Right renal pelvis (tissue), 4 donors: ENCODE measurements around the gene TLCD1. TPM values are rescaled to one million over a fixed set of nuclear protein-coding genes. Genes with fewer than 3 reads are reported as not detected.

Source experiments
- DNase-seq, 4 donors: peaks; one replicate each; pipeline ENCODE4 v3.0.0-alpha.2; 2013; ENCODE audit warnings: low read depth in 4 of 4, low spot score in 3 of 4, missing footprints in 1 of 4
- polyA plus RNA-seq, 4 donors: library from polyadenylated mRNA; unstranded; fragments of 120-200 nt; gene quantifications; one replicate each; pipeline ENCODE4 v1.2.1, GENCODE V29; 2013; ENCODE audit not compliant: insufficient read length in 4 of 4

The TLCD1 gene
- polyA plus RNA-seq, 4 donors = 17.9 to 20.9 (median 18.8) TPM

- peak; percentile 84 to 87 (median 85) for DNase-seq
Observed at GRCh38 chr17:28717578-28718332, 8.3 kb downstream of the TLCD1 start, which contains the start of gene RAB34. TSS of gene RAB34 (minus strand) at chr17:28717868. CDS start at chr17:28717266, 602 bp downstream.

- DNase-seq = no peak
Observed at GRCh38 chr17:28716740-28717577, 9.1 kb downstream of the TLCD1 start.

DNA sequence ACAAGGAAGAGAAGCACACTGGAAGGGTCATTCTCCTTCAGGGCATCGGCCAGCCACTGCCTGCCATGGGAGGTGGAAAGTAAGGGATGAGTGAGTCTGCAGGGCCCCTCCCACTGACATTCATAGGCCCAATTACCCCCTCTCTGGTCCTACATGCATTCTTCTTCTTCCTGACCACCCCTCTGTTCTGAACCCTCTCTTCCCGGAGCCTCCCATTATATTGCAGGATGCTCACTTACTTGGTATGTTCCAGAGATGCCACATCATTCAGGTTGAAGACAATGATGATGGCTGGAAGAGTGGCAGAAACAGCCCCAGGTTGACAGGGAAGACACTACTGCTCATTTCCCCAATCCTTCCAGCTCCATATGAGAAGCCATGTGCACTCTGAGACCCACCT is 10.8 kb downstream of the TLCD1 start:
- no peak for DNase-seq

DNA sequence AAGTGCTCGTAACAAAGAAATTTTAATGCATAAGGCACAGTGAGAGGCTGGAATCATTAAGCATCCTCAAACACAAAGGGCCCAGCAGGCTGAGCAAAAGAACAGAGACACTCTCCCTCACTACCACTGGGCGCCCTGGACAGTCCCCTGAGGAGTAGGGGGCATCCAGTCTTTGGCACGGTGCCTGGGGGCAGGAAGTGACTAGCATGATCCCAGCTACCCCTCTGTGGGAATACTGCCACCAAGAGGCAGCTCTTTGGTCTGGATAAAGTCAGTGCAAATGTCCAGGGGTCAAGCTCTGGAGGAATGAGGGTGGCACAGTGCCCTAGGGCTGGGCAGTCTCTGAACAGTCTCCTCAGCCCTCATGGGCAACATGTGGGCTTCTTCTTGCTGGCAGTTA is 11.8 kb downstream of the TLCD1 start:
- no peak for DNase-seq

GRCh38 chr17:28712705-28713415 is 13.2 kb downstream of the TLCD1 start:
- DNase-seq = no peak

DNA sequence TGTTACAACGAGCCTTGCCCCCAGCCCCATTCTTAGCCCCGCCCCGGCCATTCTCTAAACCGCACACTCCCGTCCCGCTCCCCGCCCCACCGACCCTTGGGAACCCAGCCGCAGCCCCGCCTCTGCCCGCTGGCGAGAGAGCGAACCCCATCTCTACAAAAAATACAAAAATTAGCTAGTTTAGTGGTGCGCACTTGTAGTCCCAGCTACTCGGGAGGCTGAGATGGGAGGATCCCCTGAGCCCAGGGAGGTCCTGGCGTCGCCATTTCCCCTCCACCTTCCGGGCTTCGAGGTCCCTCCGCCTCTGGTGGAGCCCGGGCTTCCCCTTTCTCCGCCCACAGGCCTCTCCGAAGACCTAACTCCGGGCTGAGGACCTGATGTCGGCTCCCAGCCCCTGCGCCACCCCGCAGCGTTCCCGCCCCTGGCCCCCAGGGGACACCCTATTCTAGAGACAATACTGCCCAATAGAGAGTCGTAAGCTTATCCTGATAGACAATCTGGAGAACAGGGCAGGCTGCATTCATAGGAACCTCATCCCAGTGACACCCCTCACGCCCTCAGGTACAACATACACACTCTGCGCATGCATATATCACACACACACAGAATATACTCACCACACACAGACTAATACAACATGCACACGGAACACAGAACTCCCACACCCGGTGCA is 13.9 kb downstream of the TLCD1 start:
- DNase-seq = no peak

DNA sequence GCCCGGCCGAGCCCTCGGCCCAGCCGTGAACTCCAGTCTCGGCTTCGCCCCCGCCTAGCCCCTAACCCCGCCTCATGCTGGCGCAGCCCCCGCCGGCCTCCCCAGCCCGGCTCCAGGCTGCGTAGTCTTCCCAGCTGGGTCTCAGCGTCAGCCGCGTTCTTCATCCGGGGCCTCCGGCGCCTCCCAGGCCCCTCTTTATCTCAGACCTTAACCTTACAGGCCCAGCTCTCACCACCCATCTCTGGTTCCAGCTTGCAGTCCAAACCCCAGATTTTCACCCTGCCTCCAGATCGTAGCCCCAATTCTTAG is 14.4 kb downstream of the TLCD1 start, which contains the start of gene PROCA1:
Gene PROCA1, minus strand, starts transcription at position 166 of the 309 bp plus-strand sequence. CDS start 228 bp downstream, outside the sequence.
- no peak for DNase-seq

GRCh38 chr17:28710861-28711722 is 14.9 kb downstream of the TLCD1 start:
- peak; percentile 82 to 87 (median 85) for DNase-seq

GRCh38 chr17:28707339-28707720 is 18.7 kb downstream of the TLCD1 start:
- DNase-seq = no peak

GRCh38 chr17:28706471-28707338 is 19.3 kb downstream of the TLCD1 start:
- DNase-seq = no peak

DNA sequence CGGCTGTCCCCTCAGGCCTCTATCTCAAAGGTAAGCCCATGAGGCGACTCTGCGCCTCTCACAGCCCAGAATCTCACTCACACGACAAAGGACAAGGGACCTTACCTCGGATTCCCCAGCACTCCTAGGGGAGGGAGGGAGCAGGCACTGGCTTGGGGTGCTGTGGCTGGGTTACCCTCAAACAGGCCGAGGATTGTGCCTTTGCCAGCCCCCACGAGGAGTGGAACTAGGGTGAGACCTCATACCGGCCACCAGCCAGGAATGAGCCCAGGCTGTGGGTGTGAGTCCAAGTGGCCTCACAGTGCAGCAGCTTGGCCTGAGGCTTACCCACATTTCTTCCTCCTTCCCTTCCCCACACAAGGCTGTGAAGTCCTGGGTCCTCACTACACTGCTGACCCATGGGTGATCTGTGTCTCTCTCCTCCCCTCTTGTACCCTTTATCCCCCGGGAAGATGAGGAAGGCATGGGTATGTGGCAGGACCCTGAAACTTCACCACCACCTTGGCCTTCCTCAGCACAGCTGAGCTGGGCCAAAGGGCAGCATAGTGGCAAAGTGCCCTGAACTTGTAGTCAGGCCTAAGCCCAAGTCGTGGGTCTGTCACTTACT is 20.2 kb downstream of the TLCD1 start:
- no peak for DNase-seq

DNA sequence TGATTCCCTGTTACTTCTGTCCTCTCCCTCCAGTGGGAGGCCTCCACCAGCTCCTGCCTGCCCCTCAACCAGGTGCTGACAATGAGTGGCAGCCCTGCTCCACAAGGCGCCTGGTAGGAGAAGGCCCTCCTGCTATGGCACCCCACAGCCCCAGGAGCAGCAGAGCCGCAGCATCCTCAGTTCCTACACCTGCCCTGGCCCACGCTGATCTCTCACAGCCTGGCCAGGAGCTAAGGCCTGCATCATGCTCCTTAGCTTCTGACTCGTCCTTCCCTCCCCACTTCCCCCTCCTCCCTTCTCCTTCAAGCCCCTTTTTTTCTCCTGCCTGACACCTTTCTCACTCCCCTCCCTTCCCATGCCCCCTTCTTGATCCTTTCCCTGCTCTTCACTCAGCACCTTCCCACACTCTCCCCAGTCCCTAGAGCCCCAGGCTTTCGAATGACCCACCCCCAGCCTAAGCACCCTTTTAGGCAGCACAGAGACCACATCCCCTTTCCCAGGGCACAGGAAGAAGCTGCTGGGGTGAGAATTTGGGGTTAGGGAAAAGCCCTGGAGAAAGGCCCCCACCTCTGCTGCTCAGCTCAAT is 20.9 kb downstream of the TLCD1 start:
- no peak for DNase-seq

DNA sequence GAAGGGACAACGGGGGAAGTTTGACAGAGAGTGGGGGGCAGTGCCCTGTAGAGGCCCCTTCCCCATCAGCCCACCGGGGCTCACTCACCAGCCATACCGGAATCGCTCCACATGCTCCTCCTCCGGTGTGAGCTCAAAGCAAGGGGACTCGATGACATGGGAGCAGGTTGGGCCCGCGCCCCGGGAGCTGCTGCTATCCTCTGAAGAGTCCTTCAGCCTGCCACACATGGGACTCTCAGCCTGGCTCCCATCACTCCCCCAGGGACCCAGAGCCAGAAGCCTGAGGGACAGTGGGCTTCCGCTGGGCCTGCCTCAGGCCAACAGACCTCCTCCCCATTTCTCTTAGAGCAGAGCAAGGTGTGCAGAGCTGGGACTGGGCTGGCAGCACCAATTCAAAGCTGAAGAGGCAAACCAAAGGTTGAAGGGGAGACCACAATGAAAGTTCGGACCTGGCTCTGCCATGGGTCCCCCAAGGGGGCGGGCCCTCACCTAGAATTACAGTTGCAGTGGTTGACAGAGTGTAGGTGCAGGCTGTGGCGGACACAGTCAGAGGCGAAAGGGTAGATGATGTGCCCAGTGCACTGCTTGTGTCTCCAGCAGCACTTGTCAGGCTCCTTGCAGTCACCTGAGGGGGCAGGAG is 21.7 kb downstream of the TLCD1 start:
- DNase-seq = no peak

DNA sequence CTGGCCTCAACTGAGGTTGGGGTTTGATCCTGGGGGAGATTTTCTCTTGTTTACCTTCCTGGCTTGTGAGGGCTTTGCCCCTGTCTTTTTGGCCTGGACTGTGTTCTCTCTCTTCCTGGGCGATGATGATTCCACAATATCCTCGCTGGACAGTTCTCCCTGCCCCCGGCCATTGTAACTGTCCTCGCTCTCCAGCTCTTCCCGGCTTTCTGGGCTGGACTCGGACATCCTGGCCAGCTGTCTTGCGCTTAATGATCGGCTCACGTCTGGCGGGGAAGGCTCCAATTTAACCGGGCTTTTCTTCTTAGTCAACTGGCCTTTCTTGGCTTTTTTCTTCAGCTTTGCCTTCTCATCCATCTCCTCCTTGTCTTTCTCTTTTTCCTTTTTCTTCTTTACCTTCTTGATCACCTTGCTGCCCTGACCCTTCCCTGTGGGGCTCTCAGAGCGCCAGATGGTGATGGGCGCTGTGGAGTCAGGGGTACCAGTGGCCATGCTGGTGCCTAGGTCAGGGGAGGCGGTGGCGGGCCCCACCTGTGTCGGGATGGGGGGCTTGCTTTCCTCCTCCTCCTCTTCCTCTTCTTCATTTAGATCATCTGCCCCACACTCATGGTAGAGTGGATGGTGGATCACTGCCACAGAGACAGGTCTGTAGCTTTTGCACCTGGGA is 22.3 kb downstream of the TLCD1 start:
- no peak for DNase-seq

GRCh38 chr17:28702752-28703150 is 23.3 kb downstream of the TLCD1 start:
- DNase-seq = no peak

GRCh38 chr17:28702026-28702751 is 23.8 kb downstream of the TLCD1 start:
- DNase-seq = no peak
